AG04450 (cell line): ENCODE measurements around the gene ZNF492. TPM values are rescaled to one million over a fixed set of nuclear protein-coding genes. Genes with fewer than 3 reads are reported as not detected.

Experiments used
- CTCF ChIA-PET: fragments of 300-600, 350-600 bp; formaldehyde crosslinking; extraction: SDS; loops from one replicate; lab custom pipeline; 2022; ENCODE audit warnings: antibody characterized with exemption, inconsistent platforms; lab: Charles Lee
- POLR2A ChIA-PET: fragments of 350-600 bp; formaldehyde crosslinking; extraction: SDS; loops from one replicate; lab custom pipeline; 2021; ENCODE audit warnings: antibody characterized with exemption, inconsistent platforms; lab: Yijun Ruan, JAX
- DNase-seq: peaks from one replicate; pipeline ENCODE4 v3.0.0-alpha.2; 2011; ENCODE audit warnings: low read depth, low spot score
- H3K27ac ChIP-seq: one replicate; pipeline ENCODE4 v1.5.1; 2012; ENCODE audit warnings: low read depth, low read length, control low read depth
- H3K27me3 ChIP-seq: one replicate; pipeline ENCODE4 v1.6.0; 2012; ENCODE audit warnings: low read length; ENCODE audit not compliant: control insufficient read depth, insufficient read depth
- H3K4me3 ChIP-seq: 2 replicates; pipeline ENCODE4 v1.5.1; 2011; ENCODE audit warnings: mild to moderate bottlenecking, low read depth, low read length, control low read depth
- H3K9me3 ChIP-seq: 2 replicates; pipeline ENCODE4 v1.5.1; 2012; ENCODE audit warnings: low read length; ENCODE audit not compliant: control insufficient read depth, insufficient read depth
- CTCF ChIP-seq: IDR thresholded peaks from 2 replicates; pipeline ENCODE4 v1.5.1; 2011; ENCODE audit warnings: low read depth, low read length, control low read depth, inconsistent platforms
- polyA plus RNA-seq: library from polyadenylated mRNA; depleted of rRNA; stranded (reverse); fragments of >200 nt; gene quantifications from 2 replicates; pipeline ENCODE4 v1.2.3, GENCODE V29; 2011

The ZNF492 gene
- polyA plus RNA-seq, 1 experiment, result 0.22 TPM

GRCh38 chr19:22622901-22623840, 11.0 kb upstream of the ZNF492 start:
- TF ChIP-seq CTCF, result no peak
- no peak for DNase-seq
- CTCF ChIA-PET, result no interaction called here

GRCh38 chr19:22623841-22624221, 10.3 kb upstream of the ZNF492 start:
- ChIA-PET CTCF (no interaction called here), POLR2A (no interaction called here)
- no peak for DNase-seq
- peaks cover 58% of the 10 kb centered on the region for H3K9me3 ChIP-seq
- no peaks in the 10 kb centered on the region for H3K27me3 ChIP-seq
- TF ChIP-seq CTCF, result no peak
- no peak overlapping the region for H3K4me3 ChIP-seq
- H3K27ac ChIP-seq, result no peak overlapping the region

More at GRCh38 chr19:22622901-22623840, 11.0 kb upstream of the ZNF492 start:
- Histone ChIP-seq H3K27ac (no peak overlapping the region), H3K27me3 (no peaks in the 10 kb centered on the region), H3K9me3 (peaks cover 54% of the 10 kb centered on the region), H3K4me3 (no peak overlapping the region)
- POLR2A ChIA-PET, result no interaction called here

GRCh38 chr19:22625266-22626035, 8.7 kb upstream of the ZNF492 start:
- no peaks in the 10 kb centered on the region for H3K27me3 ChIP-seq
- ChIA-PET CTCF (no interaction called here), POLR2A (no interaction called here)
- no peak overlapping the region for H3K4me3 ChIP-seq
- TF ChIP-seq CTCF, result no peak
- H3K27ac ChIP-seq, result no peak overlapping the region
- H3K9me3 ChIP-seq, result peaks cover 50% of the 10 kb centered on the region
- no peak for DNase-seq

GRCh38 chr19:22627526-22627925, 6.6 kb upstream of the ZNF492 start:
- CTCF ChIA-PET, result no interaction called here
- POLR2A ChIA-PET, result no interaction called here
- peaks cover 42% of the 10 kb centered on the region for H3K9me3 ChIP-seq
- no peaks in the 10 kb centered on the region for H3K27me3 ChIP-seq
- H3K4me3 ChIP-seq, result no peak overlapping the region
- no peak for TF ChIP-seq CTCF
- no peak overlapping the region for H3K27ac ChIP-seq
- DNase-seq, result no peak

GRCh38 chr19:22628401-22628800, 5.7 kb upstream of the ZNF492 start:
- Histone ChIP-seq H3K27ac (no peak overlapping the region), H3K27me3 (no peaks in the 10 kb centered on the region), H3K9me3 (peaks cover 34% of the 10 kb centered on the region), H3K4me3 (no peak overlapping the region)
- CTCF ChIA-PET, result no interaction called here
- TF ChIP-seq CTCF, result no peak
- DNase-seq, result no peak
- POLR2A ChIA-PET, result no interaction called here
